HepG2 (cell line): ENCODE data around the gene TPTE2. TPM values are rescaled to one million over a fixed set of nuclear protein-coding genes. Genes with fewer than 3 reads are reported as not detected.

Experiments
- GATA4 ChIP-seq: sonication (generic); IDR thresholded peaks from 2 replicates; pipeline ENCODE4 v1.6.1; 2016; ENCODE audit warnings: antibody characterized with exemption, low read depth, borderline replicate concordance
- GTF2F1 ChIP-seq: fragments of 150-350 bp; IDR thresholded peaks from 2 replicates; pipeline ENCODE4 v1.6.1; 2014; ENCODE audit warnings: low read length
- MED13 ChIP-seq: sonication (generic); formaldehyde crosslinking; IDR thresholded peaks from 2 replicates; pipeline ENCODE4 v1.5.0; 2020; ENCODE audit warnings: missing genetic modification reagents
- ZNF138 ChIP-seq: sonication (generic); formaldehyde crosslinking; IDR thresholded peaks from 2 replicates; pipeline ENCODE4 v1.5.0; 2020; ENCODE audit warnings: mild to moderate bottlenecking, low read depth, missing genetic modification reagents
- ZNF383 ChIP-seq: sonication (generic); formaldehyde crosslinking; IDR thresholded peaks from 2 replicates; pipeline ENCODE4 v1.4.0; 2020; ENCODE audit warnings: missing genetic modification reagents, mild to moderate bottlenecking, borderline replicate concordance
- ZNF577 ChIP-seq: sonication (generic); formaldehyde crosslinking; IDR thresholded peaks from 2 replicates; pipeline ENCODE4 v1.4.0; 2020; ENCODE audit warnings: mild to moderate bottlenecking, low read depth, missing genetic modification reagents, borderline replicate concordance
- polyA plus RNA-seq, 8 experiments: library from polyadenylated mRNA; depleted of rRNA in 3 of 8; stranded (reverse) in 7 of 8; unstranded in 1 of 8; fragments of >200 nt; fragmentation: Illumina TruSeq in 4 of 8; extraction: Trizol in 4 of 8; gene quantifications; 2 replicates each; pipeline versions ENCODE4 v1.2.1 to v1.2.3, GENCODE V29; 2011 to 2016; ENCODE audit warnings: low read depth in 4 of 8, missing spikeins in 1 of 8, mixed read lengths in 1 of 8; ENCODE audit not compliant: insufficient read depth in 1 of 8
- total RNA-seq, 5 experiments: library from RNA; depleted of rRNA; stranded (reverse); fragments of >200 nt; fragmentation: Illumina TruSeq; extraction: Trizol; gene quantifications; 2 replicates each; pipeline ENCODE4 v1.2.3, GENCODE V29; 2016; ENCODE audit warnings: low read depth in 1 of 5
- TF ChIP-seq, protein P1 (sequence below): sonication (generic); formaldehyde crosslinking; IDR thresholded peaks from 2 replicates; pipeline ENCODE4 v1.4.0; 2020; ENCODE audit warnings: low read depth, missing genetic modification reagents
- TF ChIP-seq, protein P2 (sequence below): sonication (generic); formaldehyde crosslinking; IDR thresholded peaks from one replicate; pipeline ENCODE4 v1.5.1; 2020; ENCODE audit warnings: mild to moderate bottlenecking, missing genetic modification reagents; ENCODE audit errors: not compliant biosample characterization
- TF ChIP-seq, protein P3 (sequence below): sonication (generic); formaldehyde crosslinking; IDR thresholded peaks from 2 replicates; pipeline ENCODE4 v1.5.0; 2020; ENCODE audit warnings: mild to moderate bottlenecking, missing genetic modification reagents, borderline replicate concordance
- TF ChIP-seq, protein P4 (sequence below): sonication (generic); formaldehyde crosslinking; IDR thresholded peaks from 2 replicates; pipeline ENCODE4 v1.8.0; 2022; ENCODE audit warnings: mild to moderate bottlenecking, missing genetic modification reagents, moderate library complexity

Gene TPTE2
- total and polyA plus RNA-seq, 2 of the 13 experiments (the other 11 are each of a cell fraction or from before 2014, with no cell fraction given): 0.07 TPM; not detected in 1

DNA sequence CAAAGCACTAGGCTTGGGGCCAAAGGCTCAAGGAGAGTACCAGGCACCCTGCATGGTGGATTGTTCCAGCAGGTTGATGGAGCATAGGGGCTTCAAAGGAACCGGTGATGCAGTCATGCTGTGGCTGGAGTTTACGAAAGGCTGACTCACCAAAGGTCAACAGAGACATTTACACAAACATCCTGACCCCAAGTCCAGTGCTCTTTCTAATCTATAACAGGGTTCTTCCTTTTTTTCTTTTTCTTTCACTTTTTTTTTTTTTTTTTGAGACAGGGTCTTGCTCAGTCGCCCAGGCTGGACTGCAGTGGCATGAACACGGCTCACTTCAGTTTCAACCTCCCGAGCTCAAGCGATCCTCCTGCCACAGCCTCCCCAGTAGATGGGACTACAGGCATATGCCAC lies 35.6 kb upstream of the TPTE2 start (continued):
- TF ChIP-seq, protein P1, sequence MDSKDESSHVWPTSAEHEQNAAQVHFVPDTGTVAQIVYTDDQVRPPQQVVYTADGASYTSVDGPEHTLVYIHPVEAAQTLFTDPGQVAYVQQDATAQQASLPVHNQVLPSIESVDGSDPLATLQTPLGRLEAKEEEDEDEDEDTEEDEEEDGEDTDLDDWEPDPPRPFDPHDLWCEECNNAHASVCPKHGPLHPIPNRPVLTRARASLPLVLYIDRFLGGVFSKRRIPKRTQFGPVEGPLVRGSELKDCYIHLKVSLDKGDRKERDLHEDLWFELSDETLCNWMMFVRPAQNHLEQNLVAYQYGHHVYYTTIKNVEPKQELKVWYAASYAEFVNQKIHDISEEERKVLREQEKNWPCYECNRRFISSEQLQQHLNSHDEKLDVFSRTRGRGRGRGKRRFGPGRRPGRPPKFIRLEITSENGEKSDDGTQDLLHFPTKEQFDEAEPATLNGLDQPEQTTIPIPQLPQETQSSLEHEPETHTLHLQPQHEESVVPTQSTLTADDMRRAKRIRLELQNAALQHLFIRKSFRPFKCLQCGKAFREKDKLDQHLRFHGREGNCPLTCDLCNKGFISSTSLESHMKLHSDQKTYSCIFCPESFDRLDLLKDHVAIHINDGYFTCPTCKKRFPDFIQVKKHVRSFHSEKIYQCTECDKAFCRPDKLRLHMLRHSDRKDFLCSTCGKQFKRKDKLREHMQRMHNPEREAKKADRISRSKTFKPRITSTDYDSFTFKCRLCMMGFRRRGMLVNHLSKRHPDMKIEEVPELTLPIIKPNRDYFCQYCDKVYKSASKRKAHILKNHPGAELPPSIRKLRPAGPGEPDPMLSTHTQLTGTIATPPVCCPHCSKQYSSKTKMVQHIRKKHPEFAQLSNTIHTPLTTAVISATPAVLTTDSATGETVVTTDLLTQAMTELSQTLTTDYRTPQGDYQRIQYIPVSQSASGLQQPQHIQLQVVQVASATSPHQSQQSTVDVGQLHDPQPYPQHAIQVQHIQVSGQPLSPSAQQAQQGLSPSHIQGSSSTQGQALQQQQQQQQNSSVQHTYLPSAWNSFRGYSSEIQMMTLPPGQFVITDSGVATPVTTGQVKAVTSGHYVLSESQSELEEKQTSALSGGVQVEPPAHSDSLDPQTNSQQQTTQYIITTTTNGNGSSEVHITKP: peak; percentile 96
- no peak for TF ChIP-seq ZNF577
- TF ChIP-seq, protein P2, sequence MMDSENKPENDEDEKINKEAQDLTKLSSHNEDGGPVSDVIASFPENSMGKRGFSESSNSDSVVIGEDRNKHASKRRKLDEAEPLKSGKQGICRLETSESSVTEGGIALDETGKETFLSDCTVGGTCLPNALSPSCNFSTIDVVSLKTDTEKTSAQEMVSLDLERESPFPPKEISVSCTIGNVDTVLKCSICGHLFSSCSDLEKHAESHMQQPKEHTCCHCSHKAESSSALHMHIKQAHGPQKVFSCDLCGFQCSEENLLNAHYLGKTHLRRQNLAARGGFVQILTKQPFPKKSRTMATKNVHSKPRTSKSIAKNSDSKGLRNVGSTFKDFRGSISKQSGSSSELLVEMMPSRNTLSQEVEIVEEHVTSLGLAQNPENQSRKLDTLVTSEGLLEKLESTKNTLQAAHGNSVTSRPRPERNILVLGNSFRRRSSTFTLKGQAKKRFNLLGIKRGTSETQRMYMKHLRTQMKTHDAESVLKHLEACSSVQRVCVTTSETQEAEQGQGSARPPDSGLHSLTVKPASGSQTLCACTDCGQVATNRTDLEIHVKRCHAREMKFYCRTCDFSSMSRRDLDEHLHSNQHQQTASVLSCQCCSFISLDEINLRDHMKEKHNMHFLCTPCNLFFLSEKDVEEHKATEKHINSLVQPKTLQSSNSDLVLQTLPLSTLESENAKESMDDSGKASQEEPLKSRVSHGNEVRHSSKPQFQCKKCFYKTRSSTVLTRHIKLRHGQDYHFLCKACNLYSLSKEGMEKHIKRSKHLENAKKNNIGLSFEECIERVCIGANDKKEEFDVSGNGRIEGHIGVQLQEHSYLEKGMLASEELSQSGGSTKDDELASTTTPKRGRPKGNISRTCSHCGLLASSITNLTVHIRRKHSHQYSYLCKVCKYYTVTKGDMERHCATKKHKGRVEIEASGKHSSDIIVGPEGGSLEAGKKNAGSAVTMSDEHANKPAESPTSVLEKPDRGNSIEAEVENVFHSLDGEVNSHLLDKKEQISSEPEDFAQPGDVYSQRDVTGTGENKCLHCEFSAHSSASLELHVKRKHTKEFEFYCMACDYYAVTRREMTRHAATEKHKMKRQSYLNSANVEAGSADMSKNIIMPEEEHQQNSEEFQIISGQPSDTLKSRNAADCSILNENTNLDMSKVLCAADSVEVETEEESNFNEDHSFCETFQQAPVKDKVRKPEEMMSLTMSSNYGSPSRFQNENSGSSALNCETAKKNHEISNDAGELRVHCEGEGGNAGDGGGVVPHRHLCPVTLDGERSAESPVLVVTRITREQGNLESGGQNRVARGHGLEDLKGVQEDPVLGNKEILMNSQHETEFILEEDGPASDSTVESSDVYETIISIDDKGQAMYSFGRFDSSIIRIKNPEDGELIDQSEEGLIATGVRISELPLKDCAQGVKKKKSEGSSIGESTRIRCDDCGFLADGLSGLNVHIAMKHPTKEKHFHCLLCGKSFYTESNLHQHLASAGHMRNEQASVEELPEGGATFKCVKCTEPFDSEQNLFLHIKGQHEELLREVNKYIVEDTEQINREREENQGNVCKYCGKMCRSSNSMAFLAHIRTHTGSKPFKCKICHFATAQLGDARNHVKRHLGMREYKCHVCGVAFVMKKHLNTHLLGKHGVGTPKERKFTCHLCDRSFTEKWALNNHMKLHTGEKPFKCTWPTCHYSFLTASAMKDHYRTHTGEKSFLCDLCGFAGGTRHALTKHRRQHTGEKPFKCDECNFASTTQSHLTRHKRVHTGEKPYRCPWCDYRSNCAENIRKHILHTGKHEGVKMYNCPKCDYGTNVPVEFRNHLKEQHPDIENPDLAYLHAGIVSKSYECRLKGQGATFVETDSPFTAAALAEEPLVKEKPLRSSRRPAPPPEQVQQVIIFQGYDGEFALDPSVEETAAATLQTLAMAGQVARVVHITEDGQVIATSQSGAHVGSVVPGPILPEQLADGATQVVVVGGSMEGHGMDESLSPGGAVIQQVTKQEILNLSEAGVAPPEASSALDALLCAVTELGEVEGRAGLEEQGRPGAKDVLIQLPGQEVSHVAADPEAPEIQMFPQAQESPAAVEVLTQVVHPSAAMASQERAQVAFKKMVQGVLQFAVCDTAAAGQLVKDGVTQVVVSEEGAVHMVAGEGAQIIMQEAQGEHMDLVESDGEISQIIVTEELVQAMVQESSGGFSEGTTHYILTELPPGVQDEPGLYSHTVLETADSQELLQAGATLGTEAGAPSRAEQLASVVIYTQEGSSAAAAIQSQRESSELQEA (CRISPR knock-in tag): no peak
- TF ChIP-seq MED13: no peak
- TF ChIP-seq ZNF383 (CRISPR knock-in tag): no peak
- TF ChIP-seq, protein P3, sequence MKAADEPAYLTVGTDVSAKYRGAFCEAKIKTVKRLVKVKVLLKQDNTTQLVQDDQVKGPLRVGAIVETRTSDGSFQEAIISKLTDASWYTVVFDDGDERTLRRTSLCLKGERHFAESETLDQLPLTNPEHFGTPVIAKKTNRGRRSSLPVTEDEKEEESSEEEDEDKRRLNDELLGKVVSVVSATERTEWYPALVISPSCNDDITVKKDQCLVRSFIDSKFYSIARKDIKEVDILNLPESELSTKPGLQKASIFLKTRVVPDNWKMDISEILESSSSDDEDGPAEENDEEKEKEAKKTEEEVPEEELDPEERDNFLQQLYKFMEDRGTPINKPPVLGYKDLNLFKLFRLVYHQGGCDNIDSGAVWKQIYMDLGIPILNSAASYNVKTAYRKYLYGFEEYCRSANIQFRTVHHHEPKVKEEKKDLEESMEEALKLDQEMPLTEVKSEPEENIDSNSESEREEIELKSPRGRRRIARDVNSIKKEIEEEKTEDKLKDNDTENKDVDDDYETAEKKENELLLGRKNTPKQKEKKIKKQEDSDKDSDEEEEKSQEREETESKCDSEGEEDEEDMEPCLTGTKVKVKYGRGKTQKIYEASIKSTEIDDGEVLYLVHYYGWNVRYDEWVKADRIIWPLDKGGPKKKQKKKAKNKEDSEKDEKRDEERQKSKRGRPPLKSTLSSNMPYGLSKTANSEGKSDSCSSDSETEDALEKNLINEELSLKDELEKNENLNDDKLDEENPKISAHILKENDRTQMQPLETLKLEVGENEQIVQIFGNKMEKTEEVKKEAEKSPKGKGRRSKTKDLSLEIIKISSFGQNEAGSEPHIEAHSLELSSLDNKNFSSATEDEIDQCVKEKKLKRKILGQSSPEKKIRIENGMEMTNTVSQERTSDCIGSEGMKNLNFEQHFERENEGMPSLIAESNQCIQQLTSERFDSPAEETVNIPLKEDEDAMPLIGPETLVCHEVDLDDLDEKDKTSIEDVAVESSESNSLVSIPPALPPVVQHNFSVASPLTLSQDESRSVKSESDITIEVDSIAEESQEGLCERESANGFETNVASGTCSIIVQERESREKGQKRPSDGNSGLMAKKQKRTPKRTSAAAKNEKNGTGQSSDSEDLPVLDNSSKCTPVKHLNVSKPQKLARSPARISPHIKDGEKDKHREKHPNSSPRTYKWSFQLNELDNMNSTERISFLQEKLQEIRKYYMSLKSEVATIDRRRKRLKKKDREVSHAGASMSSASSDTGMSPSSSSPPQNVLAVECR: peak; percentile 31; the same call in 1 of the 2 replicates
- TF ChIP-seq, protein P4, sequence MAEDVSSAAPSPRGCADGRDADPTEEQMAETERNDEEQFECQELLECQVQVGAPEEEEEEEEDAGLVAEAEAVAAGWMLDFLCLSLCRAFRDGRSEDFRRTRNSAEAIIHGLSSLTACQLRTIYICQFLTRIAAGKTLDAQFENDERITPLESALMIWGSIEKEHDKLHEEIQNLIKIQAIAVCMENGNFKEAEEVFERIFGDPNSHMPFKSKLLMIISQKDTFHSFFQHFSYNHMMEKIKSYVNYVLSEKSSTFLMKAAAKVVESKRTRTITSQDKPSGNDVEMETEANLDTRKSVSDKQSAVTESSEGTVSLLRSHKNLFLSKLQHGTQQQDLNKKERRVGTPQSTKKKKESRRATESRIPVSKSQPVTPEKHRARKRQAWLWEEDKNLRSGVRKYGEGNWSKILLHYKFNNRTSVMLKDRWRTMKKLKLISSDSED (CRISPR knock-in tag): no peak
- no peak for TF ChIP-seq ZNF138 (CRISPR knock-in tag)
- TF ChIP-seq GTF2F1: no peak
- TF ChIP-seq GATA4: peak; percentile 55; the same call in 1 of the 2 replicates
